H1 (cell line): Measurements from ENCODE around the gene FBXL5. TPM values are rescaled to one million over a fixed set of nuclear protein-coding genes. Genes with fewer than 3 reads are reported as not detected.

Experiments used
- ASH2L ChIP-seq: fragments of 200-600, 300-600 bp; sonication (generic); IDR thresholded peaks from one replicate; pipeline ENCODE4 v1.7.1; 2017; ENCODE audit warnings: low read length
- CTBP2 ChIP-seq: IDR thresholded peaks from 2 replicates; pipeline ENCODE4 v1.7.0; 2011; ENCODE audit warnings: borderline replicate concordance, mild to moderate bottlenecking, moderate library complexity, mixed read lengths, low read length; ENCODE audit not compliant: insufficient read depth, insufficient read length
- JUND ChIP-seq: IDR thresholded peaks from 2 replicates; pipeline ENCODE4 v1.6.1; 2011; ENCODE audit warnings: mild to moderate bottlenecking, improper control_type of control experiment, low read length
- KDM1A ChIP-seq: fragments of 200-600, 300-600 bp; sonication (generic); IDR thresholded peaks from 2 replicates; pipeline ENCODE4 v1.7.1; 2016; ENCODE audit warnings: mild to moderate bottlenecking, low read length, borderline replicate concordance
- TAF7 ChIP-seq: optimal IDR thresholded peaks from 2 replicates; pipeline ENCODE3; 2011; ENCODE audit warnings: low read depth, mild to moderate bottlenecking, inconsistent platforms, low read length, moderate library complexity, borderline replicate concordance
- ZNF274 ChIP-seq: IDR thresholded peaks from 2 replicates; pipeline ENCODE4 v1.7.0; 2012; ENCODE audit warnings: low read length, borderline replicate concordance; ENCODE audit errors: extremely low read depth
- polyA plus RNA-seq, 7 experiments: library from polyadenylated mRNA; depleted of rRNA in 3 of 7; stranded (reverse) in 5 of 7; unstranded in 2 of 7; fragments of >200 nt in 5 of 7; fragments of 200-250 nt in 2 of 7; gene quantifications; 1 replicate in 5 of 7; 2 replicates in 1 of 7; 4 replicates in 1 of 7; pipeline versions ENCODE4 v1.2.1 to v1.2.3, GENCODE V29; 2011 to 2013; ENCODE audit warnings: missing spikeins in 2 of 7, mixed read lengths in 2 of 7
- total RNA-seq: library from RNA; stranded (reverse); fragmentation: NEBNext Ultra II Directional; extraction: Animal tissue kit (Norgen Biotek cat#: 25700); gene quantifications from 2 replicates; pipeline ENCODE4 v1.2.1, GENCODE V29; 2021

Gene FBXL5
- total and polyA plus RNA-seq, 2 of the 8 experiments (the other 6 are each of a cell fraction or from before 2014, with no cell fraction given), result 34.6 to 62.7 TPM

- no peak for TF ChIP-seq TAF7
- no peak for TF ChIP-seq KDM1A
- TF ChIP-seq ASH2L, result no peak
- no peak for TF ChIP-seq ZNF274
- TF ChIP-seq CTBP2, result no peak
- TF ChIP-seq JUND, result no peak
These were observed 92.5 kb downstream of the FBXL5 start (continued) for GRCh38 chr4:15562623-15563022.
